Umbilical cord (tissue), 1 donor: ENCODE measurements around the gene GRSF1. TPM values are rescaled to one million over a fixed set of nuclear protein-coding genes. Genes with fewer than 3 reads are reported as not detected.

Experiments
- total RNA-seq: library from RNA; depleted of rRNA; stranded (reverse); fragments of >200 nt; gene quantifications from one replicate; pipeline ENCODE4 v1.2.3, GENCODE V29; 2014; ENCODE audit warnings: low replicate concordance; ENCODE audit not compliant: insufficient read depth

Gene GRSF1
- total RNA-seq, 1 donor from 2014 or later: 47.4 TPM

Other genes starting within 250 kb of the GRSF1 start
- 7.9 TPM for gene AMBN, start 247.6 kb downstream of the GRSF1 start, total RNA-seq
- 1.4 TPM for gene ENAM, start 211.1 kb downstream of the GRSF1 start, total RNA-seq
- not detected for gene JCHAIN, start 173.4 kb downstream of the GRSF1 start, total RNA-seq
- 14.4 TPM for gene UTP3, start 151.4 kb downstream of the GRSF1 start, total RNA-seq
- 68.9 TPM for gene RUFY3, start 117.9 kb downstream of the GRSF1 start, total RNA-seq
- 20.5 TPM for gene MOB1B, start 62.5 kb upstream of the GRSF1 start, total RNA-seq
- 17.1 TPM for gene DCK, start 153.8 kb upstream of the GRSF1 start, total RNA-seq